Raji (cell line): ENCODE data around the gene SIM2.

Experiments used
- POLR2A ChIP-seq: IDR thresholded peaks from 2 replicates; pipeline ENCODE4 v1.6.1; 2011; ENCODE audit warnings: low read depth, low read length, control low read depth; ENCODE audit not compliant: insufficient read depth

SIM2 gene

GRCh38 chr21:36750576-36750959 lies 51.7 kb downstream of the SIM2 start:
- no peak for TF ChIP-seq POLR2A

- no peak for TF ChIP-seq POLR2A
Measured at GRCh38 chr21:36751383-36751782, 52.5 kb downstream of the SIM2 start.

DNA sequence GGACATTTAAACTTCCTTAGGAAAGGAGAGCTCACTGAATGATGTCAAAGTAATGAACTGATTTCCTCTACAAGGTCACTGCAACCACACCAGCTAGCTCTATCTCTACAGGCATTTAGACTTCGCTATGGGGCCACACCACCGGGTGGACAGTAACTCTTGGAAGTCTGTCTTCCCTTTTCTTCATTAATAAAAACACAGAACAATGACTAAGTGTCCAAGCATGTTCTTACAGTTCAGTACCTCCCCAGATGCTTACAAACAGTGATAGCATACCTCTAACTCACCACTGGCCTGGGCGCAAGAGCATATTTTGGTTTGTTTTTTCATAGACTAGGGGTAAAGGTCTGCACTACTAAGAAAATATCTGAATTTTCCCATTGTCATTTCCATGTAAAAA lies 54.6 kb downstream of the SIM2 start:
- no peak for TF ChIP-seq POLR2A

- no peak for TF ChIP-seq POLR2A
Measured at GRCh38 chr21:36754241-36754898, 55.5 kb downstream of the SIM2 start.

DNA sequence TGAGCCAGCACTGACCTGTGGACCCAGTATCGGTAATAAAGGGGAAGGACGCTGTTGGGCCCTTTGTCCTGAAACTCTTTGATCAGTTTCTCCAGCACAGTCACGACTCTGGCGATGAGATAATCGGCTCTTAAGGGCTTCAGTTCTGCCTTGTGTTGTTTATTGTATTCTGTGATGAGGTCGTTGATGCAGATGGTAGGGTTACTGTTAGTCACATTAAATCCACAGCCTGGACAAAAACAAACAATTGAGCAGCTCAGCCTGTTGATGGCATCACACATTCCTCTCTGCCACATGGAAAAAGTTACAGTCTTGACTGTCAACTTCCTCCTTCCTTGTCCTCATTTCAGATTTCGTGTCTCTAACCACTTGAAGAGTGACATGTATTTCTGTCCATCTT lies 57.6 kb downstream of the SIM2 start:
- no peak for TF ChIP-seq POLR2A

- no peak for TF ChIP-seq POLR2A
Measured at GRCh38 chr21:36757196-36757595, 58.3 kb downstream of the SIM2 start.

GRCh38 chr21:36759348-36760083 lies 60.6 kb downstream of the SIM2 start:
- no peak for TF ChIP-seq POLR2A

DNA sequence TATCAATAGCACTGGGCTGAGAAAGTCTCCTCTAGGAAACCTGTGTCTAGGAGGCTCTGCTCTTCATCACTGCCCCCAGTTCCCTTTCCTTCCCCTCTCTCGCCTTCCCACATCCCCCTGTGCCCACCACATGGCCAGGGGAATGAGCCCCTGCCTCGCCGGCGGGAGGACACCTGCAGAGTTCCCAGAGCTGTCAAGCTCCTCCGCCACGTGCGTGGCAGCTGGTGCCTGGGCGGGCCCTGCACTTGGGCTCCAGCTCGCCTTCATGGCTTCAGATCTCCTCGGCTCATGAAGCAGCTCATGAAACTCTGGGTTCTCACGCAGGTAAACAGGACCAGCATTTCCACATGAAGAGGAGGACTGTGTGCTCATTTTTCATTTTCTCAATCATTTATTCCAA lies 62.8 kb downstream of the SIM2 start:
- TF ChIP-seq POLR2A: no peak

DNA sequence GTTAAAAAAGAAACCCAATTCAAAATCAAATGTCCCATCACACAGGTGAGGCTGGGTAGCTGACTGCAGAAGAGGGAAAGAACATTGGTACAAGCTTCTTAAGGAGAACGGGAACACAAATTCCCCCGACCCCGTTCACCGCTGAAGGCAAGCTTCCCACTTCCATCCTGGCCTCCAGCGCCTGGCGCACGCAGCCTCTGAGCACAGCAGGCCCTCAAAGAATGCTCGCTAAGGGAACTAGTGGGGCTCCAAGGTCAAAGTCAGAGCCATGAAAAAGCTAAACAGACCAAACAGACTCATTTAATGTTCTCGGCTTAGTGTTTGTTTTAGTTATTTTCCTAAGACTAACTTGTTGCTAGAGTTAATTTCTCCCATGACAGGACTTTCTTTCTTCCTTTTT lies 63.7 kb downstream of the SIM2 start:
- TF ChIP-seq POLR2A: no peak

DNA sequence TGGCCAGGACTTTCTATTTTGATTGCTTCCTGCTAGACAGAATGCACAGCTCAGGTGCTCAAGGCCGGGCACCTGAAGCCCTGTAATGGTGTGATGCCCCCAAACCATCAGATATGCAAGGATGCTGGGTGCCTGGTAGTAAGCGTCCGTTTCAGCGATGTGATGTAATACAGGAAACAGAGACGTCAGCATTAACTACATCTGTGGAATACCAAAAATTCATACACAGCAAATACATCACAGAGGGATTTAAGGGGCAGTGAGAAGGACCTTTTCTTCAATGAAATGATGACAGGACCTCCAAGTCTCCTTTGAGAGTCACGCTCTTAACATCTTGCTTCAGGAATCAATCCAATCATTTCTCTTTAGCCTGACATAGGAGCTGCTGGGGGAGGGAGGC lies 64.4 kb downstream of the SIM2 start:
- TF ChIP-seq POLR2A: no peak

- no peak for TF ChIP-seq POLR2A
Measured at GRCh38 chr21:36765229-36765628, 66.3 kb downstream of the SIM2 start.

GRCh38 chr21:36766511-36766910 lies 67.6 kb downstream of the SIM2 start:
- no peak for TF ChIP-seq POLR2A

GRCh38 chr21:36767096-36767495 lies 68.2 kb downstream of the SIM2 start:
- no peak for TF ChIP-seq POLR2A

DNA sequence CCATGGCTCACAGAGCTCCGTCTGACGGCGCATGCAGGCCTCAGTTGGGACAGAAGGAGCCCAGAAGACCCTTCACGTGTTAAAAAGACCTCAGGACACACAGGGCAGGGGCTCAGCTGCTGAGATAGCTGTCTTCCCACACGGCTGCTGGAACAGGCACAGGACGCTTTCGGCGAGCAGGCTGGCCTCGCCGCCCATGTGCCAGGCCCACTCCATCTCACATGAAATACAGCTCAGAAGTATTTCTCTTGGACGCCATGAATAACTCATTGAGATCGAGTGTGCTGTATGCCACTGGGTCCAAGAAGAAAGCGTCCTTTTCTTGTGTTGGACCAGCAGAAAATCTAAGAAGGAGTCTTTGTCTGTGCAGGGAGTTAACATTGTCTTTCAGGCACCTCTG lies 69.6 kb downstream of the SIM2 start:
- no peak for TF ChIP-seq POLR2A

DNA sequence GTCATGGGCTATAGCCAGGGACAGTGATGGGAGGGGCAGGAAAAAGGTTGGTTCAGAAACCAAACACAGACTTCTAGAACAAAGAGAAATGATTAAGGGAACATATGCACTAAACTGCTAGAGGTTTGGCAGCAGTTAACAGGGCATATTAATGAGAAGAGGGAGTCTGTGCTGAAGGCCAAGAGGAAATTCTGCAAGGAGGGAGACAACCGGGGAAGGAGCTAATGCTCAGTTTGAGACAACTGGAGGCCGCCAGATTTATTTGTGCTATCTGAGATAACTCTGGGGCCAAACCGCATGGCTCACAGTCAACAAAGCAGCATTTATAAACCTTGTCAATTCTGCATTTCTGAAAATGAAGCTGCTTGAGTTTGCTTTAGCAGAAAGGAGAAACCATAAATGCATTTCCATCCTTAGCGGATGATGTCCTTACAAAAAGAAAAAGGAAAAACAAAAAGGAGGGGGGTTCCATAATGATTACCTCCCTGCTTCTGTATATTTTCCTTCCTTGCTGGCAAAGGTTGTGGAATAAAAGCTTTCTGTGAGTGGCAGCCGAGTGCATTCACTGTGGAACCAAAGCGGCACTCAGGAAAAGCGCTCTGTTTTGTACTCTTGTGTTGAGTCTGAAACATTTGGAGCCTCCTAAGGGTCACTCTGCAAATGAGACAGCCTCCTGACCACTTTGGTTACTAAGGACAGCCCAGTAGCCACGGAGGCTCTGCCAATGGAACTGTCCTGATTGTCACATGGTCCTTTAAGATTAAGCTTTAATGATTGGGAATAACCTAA lies 70.3 kb downstream of the SIM2 start:
- no peak for TF ChIP-seq POLR2A

DNA sequence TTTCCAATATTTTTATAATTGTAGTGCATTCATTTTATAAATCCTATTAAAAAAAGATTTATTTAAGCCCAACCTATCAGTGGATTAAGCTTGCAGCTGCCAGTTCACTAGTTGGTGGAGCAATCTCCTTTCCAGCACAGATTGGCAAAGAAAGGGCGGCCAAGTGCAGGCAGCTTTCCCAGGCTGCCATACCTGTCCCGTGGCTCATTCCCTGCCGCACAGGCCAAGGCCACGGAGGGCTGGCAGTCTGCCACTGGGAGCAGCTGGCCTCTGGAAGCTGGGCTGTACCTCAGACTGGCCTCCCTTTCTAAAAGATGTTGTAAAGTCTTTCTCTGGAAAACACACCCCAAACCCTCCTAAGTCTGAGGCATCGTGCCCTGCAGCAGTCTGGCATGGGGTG lies 74.2 kb downstream of the SIM2 start:
- TF ChIP-seq POLR2A: no peak
